Peyer's patch (tissue), 4 donors: ENCODE measurements around the gene SOX6. TPM values are rescaled to one million over a fixed set of nuclear protein-coding genes. Genes with fewer than 3 reads are reported as not detected.

ENCODE experiments used
- DNase-seq, 3 donors: peaks; one replicate each; pipeline ENCODE4 v3.0.0-alpha.2; 2017 to 2019
- H3K27ac ChIP-seq, 4 donors: fragments of 200-600 bp; sonication (generic); one replicate each; pipeline ENCODE4 v1.5.1; 2016 to 2019
- H3K27me3 ChIP-seq, 2 donors: fragments of 200-600 bp; sonication (generic); one replicate each; pipeline ENCODE4 v1.5.1; 2019
- H3K36me3 ChIP-seq, 3 donors: fragments of 200-600 bp; sonication (generic); one replicate each; pipeline ENCODE4 v1.5.1; 2016 to 2019
- H3K4me1 ChIP-seq, 4 donors: fragments of 200-600 bp; sonication (generic); one replicate each; pipeline ENCODE4 v1.5.1; 2016 to 2019
- H3K4me3 ChIP-seq, 4 donors: fragments of 200-600 bp; sonication (generic); 1 replicate in 3 of 4; 2 replicates in 1 of 4; pipeline ENCODE4 v1.5.1; 2016 to 2019; ENCODE audit warnings: mild to moderate bottlenecking in 1 of 4
- H3K9me3 ChIP-seq, 4 donors: fragments of 200-600 bp; sonication (generic); one replicate each; pipeline ENCODE4 v1.5.1; 2016 to 2019; ENCODE audit warnings: mild to moderate bottlenecking in 1 of 4
- POLR2A ChIP-seq, 2 donors: fragments of 450-650 bp; IDR thresholded peaks; one replicate each; pipeline ENCODE4 v1.5.1; 2017; ENCODE audit warnings: antibody characterized with exemption in 2 of 2, mild to moderate bottlenecking in 2 of 2, moderate library complexity in 2 of 2
- total RNA-seq, 4 donors: library from RNA; depleted of rRNA; stranded (reverse); fragments of >200 nt; gene quantifications; one replicate each; pipeline ENCODE4 v1.1.0, GENCODE V29; 2016
- TF ChIP-seq, protein P1 (sequence below), 6 experiments: fragments of 450-650 bp in 4 of 6; fragments of 200-600 bp in 2 of 6; sonication (generic) in 1 of 6; IDR thresholded peaks; one replicate each; pipeline ENCODE4 v1.5.1; 2017 to 2019; ENCODE audit warnings: antibody characterized with exemption in 6 of 6, mild to moderate bottlenecking in 3 of 6, moderate library complexity in 1 of 6

SOX6 gene
- total RNA-seq, 4 donors from 2014 or later = 144 to 205 (median 161) TPM

DNA sequence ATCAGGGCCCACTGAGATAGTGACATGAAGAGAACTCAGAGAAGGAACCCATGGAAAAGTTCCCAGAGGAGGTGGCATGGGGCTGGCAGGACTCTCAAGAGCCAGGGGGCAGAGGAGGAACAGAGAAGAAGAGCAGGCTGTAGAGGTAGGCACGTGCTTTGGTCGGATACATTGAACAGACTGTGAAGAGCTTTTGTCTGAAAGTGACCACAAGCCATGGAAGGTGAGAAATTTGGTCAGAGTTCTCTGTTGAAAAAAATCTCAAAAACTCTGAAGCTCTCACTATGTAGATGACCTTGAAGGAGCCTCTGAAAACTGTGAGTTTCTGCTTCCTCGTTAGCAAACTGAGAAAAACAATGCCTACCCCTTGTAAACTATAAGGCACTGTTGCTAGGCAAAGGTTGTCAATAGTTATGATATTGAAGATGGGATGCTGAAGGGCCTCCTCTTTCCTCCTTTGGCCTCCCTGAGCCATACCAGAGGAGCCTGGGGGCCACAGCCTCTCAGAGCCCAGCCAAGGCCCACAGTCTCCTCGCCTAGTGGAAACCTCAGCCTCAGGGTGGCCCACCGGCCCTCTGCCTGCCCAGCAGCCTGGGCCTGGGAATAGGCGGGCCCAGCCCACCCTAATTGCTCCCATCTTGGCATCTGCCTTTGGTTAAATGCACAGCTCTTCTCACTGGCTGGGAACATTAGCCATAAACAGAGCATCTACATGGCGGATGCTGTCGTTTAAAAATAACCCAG is 415.7 kb downstream of the SOX6 start:
- Histone ChIP-seq H3K4me1 (no peaks in the 10 kb centered on the region), H3K4me3 (no peak overlapping the region), H3K27me3 (no peaks in the 10 kb centered on the region), H3K27ac (no peak overlapping the region), H3K36me3 (no peaks in the 10 kb centered on the region), H3K9me3 (no peaks in the 10 kb centered on the region)
- DNase-seq = no peak
- no peak for TF ChIP-seq POLR2A (IDR thresholded peaks at IDR 0.05)
- TF ChIP-seq, protein P1, sequence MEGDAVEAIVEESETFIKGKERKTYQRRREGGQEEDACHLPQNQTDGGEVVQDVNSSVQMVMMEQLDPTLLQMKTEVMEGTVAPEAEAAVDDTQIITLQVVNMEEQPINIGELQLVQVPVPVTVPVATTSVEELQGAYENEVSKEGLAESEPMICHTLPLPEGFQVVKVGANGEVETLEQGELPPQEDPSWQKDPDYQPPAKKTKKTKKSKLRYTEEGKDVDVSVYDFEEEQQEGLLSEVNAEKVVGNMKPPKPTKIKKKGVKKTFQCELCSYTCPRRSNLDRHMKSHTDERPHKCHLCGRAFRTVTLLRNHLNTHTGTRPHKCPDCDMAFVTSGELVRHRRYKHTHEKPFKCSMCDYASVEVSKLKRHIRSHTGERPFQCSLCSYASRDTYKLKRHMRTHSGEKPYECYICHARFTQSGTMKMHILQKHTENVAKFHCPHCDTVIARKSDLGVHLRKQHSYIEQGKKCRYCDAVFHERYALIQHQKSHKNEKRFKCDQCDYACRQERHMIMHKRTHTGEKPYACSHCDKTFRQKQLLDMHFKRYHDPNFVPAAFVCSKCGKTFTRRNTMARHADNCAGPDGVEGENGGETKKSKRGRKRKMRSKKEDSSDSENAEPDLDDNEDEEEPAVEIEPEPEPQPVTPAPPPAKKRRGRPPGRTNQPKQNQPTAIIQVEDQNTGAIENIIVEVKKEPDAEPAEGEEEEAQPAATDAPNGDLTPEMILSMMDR (IDR thresholded peaks at IDR 0.05) = no peak

DNA sequence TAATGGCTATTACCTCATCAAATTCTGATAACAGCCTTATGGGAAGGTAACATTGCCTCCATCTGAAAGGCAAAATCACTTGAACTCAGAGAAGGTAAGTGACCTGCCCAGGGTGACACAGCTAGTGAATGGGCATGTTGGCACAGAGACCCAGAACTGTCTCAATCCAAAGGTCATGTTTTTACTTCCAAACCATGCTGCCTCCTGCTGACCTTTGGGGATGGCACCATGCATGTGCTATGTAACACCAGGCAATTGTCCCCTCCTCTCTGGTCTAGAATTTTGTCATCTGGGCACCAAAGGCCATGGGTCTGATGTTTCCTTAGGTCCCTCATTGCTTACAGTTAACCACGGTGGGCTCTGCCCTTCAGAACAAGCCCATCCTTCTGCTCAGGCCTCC is 417.4 kb downstream of the SOX6 start:
- H3K27me3 ChIP-seq = no peaks in the 10 kb centered on the region
- H3K27ac ChIP-seq = no peak overlapping the region
- H3K4me1 ChIP-seq = no peaks in the 10 kb centered on the region
- TF ChIP-seq POLR2A (IDR thresholded peaks at IDR 0.05) = no peak
- TF ChIP-seq, protein P1 (IDR thresholded peaks at IDR 0.05) = no peak
- DNase-seq = no peak
- H3K36me3 ChIP-seq = no peaks in the 10 kb centered on the region
- no peaks in the 10 kb centered on the region for H3K9me3 ChIP-seq
- no peak overlapping the region for H3K4me3 ChIP-seq

GRCh38 chr11:15938121-15938611 is 418.2 kb downstream of the SOX6 start:
- Histone ChIP-seq H3K4me1 (no peaks in the 10 kb centered on the region), H3K4me3 (no peak overlapping the region), H3K27ac (peak overlapping the region in 2 of 4 donors; percentile 10 to 27), H3K27me3 (no peaks in the 10 kb centered on the region), H3K36me3 (no peaks in the 10 kb centered on the region), H3K9me3 (no peaks in the 10 kb centered on the region)
- TF ChIP-seq POLR2A (IDR thresholded peaks at IDR 0.05) = no peak
- TF ChIP-seq, protein P1 (IDR thresholded peaks at IDR 0.05) = no peak
- DNase-seq = no peak

GRCh38 chr11:15937601-15938120 is 418.7 kb downstream of the SOX6 start:
- no peaks in the 10 kb centered on the region for H3K27me3 ChIP-seq
- H3K4me3 ChIP-seq = no peak overlapping the region
- no peaks in the 10 kb centered on the region for H3K36me3 ChIP-seq
- no peaks in the 10 kb centered on the region for H3K9me3 ChIP-seq
- TF ChIP-seq, protein P1 (IDR thresholded peaks at IDR 0.05) = no peak
- TF ChIP-seq POLR2A (IDR thresholded peaks at IDR 0.05) = no peak
- H3K27ac ChIP-seq = peak overlapping the region in 2 of 4 donors; percentile 10 to 27
- DNase-seq = no peak
- H3K4me1 ChIP-seq = no peaks in the 10 kb centered on the region

DNA sequence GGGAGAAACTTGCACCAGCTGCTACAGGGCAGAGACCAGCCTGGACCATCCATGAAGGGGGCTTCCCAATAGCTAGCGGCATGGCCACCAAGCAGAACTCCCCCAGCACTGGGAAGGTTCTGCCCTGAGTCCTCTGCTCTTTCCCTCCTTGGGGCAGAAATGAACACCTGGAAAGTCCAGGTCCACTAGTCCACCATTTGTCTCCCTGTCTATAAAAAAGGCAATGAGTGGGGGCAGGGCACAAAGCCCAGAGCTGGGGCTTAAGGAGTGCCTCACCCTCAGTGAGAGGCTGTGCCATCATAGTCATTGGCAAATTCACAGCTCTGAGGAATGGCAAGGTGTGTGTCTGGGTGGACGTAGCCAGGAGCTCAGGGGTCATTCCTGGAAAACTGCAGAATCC is 420.3 kb downstream of the SOX6 start:
- Histone ChIP-seq H3K4me3 (no peak overlapping the region), H3K27me3 (no peaks in the 10 kb centered on the region), H3K36me3 (no peaks in the 10 kb centered on the region), H3K9me3 (no peaks in the 10 kb centered on the region), H3K27ac (no peak overlapping the region), H3K4me1 (no peaks in the 10 kb centered on the region)
- no peak for DNase-seq
- TF ChIP-seq POLR2A (IDR thresholded peaks at IDR 0.05) = no peak
- TF ChIP-seq, protein P1 (IDR thresholded peaks at IDR 0.05) = no peak
